AG08395 (cell line): ENCODE measurements around the gene ATG3.
"Not testable (repeated sequence)": the region's sequence is repeated elsewhere in the genome, so short reads cannot be mapped to it uniquely, and the experiment has no call there.

Experiments
- DNase-seq: peaks from one replicate; pipeline ENCODE4 v3.0.0; 2012; ENCODE audit warnings: mixed read lengths, low spot score

The ATG3 gene

GRCh38 chr3:112560721-112561483 is 860 bp downstream of the ATG3 start:
- peak; percentile 70 for DNase-seq

GRCh38 chr3:112560307-112560706 is 1.5 kb downstream of the ATG3 start:
- DNase-seq = no peak

- DNase-seq = no peak
Measured at GRCh38 chr3:112557976-112558375, 3.8 kb downstream of the ATG3 start.

GRCh38 chr3:112555535-112556170 is 6.1 kb downstream of the ATG3 start:
- no peak for DNase-seq

- no peak for DNase-seq
Measured at GRCh38 chr3:112550859-112551258, 10.9 kb downstream of the ATG3 start.

GRCh38 chr3:112546216-112546759 is 15.5 kb downstream of the ATG3 start:
- DNase-seq = no peak

GRCh38 chr3:112539825-112540650 is 21.7 kb downstream of the ATG3 start:
- DNase-seq = no peak

GRCh38 chr3:112531358-112531781 is 30.4 kb downstream of the ATG3 start:
- peak; percentile 31 for DNase-seq

GRCh38 chr3:112530573-112530972 is 31.2 kb downstream of the ATG3 start:
- no peak for DNase-seq

GRCh38 chr3:112524127-112524526 is 37.6 kb downstream of the ATG3 start:
- DNase-seq = not testable (repeated sequence)

GRCh38 chr3:112519424-112520001 is 42.2 kb downstream of the ATG3 start:
- DNase-seq = peak; percentile 73

- DNase-seq = not testable (repeated sequence)
Measured at GRCh38 chr3:112518970-112519369, 42.8 kb downstream of the ATG3 start.

- DNase-seq = no peak
Measured at GRCh38 chr3:112514527-112515128, 47.1 kb downstream of the ATG3 start.

GRCh38 chr3:112512320-112512719 is 49.4 kb downstream of the ATG3 start:
- no peak for DNase-seq

- no peak for DNase-seq
Measured at GRCh38 chr3:112508860-112509259, 52.9 kb downstream of the ATG3 start.

- no peak for DNase-seq
Measured at GRCh38 chr3:112508261-112508660, 53.5 kb downstream of the ATG3 start.

- DNase-seq = no peak
Measured at GRCh38 chr3:112505907-112506306, 55.9 kb downstream of the ATG3 start.

- no peak for DNase-seq
Measured at GRCh38 chr3:112504123-112504522, 57.6 kb downstream of the ATG3 start.

GRCh38 chr3:112503304-112503972 is 58.3 kb downstream of the ATG3 start:
- no peak for DNase-seq

GRCh38 chr3:112500621-112501020 is 61.1 kb downstream of the ATG3 start:
- no peak for DNase-seq
